A549 treated with AZD9567 at 1 μM for 4 hours (cell line): Measurements from ENCODE around the gene CASP10. TPM values are rescaled to one million over a fixed set of nuclear protein-coding genes. Genes with fewer than 3 reads are reported as not detected.

ENCODE experiments used
- total RNA-seq: library from RNA; stranded (reverse); fragments of 200-300 nt; extraction: Qiagen RNA extraction; gene quantifications from 5 replicates; pipeline ENCODE4 v1.2.3, GENCODE V29; 2022; ENCODE audit not compliant: insufficient read depth

The CASP10 gene, protein sequence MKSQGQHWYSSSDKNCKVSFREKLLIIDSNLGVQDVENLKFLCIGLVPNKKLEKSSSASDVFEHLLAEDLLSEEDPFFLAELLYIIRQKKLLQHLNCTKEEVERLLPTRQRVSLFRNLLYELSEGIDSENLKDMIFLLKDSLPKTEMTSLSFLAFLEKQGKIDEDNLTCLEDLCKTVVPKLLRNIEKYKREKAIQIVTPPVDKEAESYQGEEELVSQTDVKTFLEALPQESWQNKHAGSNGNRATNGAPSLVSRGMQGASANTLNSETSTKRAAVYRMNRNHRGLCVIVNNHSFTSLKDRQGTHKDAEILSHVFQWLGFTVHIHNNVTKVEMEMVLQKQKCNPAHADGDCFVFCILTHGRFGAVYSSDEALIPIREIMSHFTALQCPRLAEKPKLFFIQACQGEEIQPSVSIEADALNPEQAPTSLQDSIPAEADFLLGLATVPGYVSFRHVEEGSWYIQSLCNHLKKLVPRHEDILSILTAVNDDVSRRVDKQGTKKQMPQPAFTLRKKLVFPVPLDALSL
- 1.4 to 3.2 TPM (median 1.8 TPM) in 5 replicates for total RNA-seq

DNA sequence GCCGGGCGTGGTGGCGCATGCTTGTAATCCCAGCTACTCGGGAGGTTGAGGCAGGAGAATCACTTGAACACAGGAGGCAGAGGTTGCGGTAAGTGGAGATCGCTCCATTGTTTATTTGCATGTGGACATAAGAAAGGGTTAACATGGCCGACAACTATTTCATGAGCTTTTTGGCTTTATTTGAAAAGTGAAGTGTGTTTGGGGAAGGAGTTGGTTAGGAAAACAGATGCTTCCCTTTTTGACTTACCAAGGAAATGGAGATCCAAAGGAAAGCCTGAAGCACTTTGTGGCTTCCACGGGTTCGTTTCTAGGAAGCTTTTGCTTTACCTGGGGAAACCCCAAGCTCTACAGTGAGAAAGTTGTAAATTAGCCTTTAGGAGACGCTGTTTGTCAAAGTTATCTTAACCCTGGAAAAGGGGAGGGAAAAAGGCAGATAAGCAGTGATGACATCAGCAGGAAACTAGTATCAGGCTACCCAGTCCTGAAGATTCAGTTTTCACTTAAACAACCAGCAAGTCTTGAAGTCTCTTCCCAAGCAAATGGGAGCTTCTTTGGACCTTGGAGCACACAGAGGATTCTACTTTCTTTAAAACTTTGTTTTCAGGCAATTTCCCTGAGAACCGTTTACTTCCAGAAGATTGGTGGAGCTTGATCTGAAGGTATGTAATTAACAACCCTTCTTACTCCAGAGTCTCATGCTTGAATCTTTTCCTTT, at the start of gene CASP10:
CASP10 (plus strand) TSS at position 492 of the 715 bp plus-strand sequence. CDS start 2,637 bp downstream, outside the sequence.

DNA sequence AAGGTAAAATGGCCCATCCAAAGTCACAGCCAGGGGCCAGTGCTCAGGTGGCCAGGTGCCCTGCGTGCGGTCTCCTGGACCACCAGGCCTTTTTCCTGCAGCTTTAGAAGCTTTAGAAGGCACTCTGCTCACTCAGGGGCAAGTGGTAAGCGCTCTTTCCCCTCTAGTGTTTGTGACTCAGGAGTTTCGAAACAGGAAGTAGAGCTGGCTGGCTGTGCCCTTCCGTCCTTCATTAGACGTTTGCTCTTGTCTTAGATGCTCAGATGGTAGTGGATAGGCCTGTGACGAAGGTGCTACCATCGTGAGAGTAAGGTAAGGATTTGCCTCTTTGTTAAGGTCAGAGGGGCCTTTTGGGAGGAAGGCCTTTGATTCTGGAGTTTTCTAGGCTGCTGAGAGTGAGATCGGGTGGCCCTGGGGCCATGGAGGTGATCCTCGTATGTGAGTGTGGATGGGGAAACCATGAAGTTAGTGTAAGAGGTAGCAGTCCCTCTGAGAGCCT, 77.4 kb downstream of the CASP10 start, which contains the start of gene CASP8:
CASP8 (plus strand) TSS at position 235 of the 499 bp plus-strand sequence. CDS start 5,951 bp downstream, outside the sequence.

Other genes starting within 250 kb of the CASP10 start
- 11.6 to 15.1 TPM (median 13.6 TPM) in 5 replicates for gene ORC2, start 219.5 kb upstream of the CASP10 start, total RNA-seq
- gene HYCC2, start 111.5 kb upstream of the CASP10 start, total RNA-seq: 3.6 to 5.8 TPM (median 5.2 TPM) in 5 replicates
- gene NDUFB3, start 111.1 kb upstream of the CASP10 start, total RNA-seq: 135 to 146 TPM (median 138 TPM) in 5 replicates
- 71.5 to 103 TPM (median 81.5 TPM) in 5 replicates for gene CFLAR, start 67.0 kb upstream of the CASP10 start, total RNA-seq
- gene CASP8, start 77.4 kb downstream of the CASP10 start, total RNA-seq: 27.3 to 37.5 TPM (median 31.8 TPM) in 5 replicates
- 0.12 to 0.16 TPM (median 0.15 TPM) in 3 of 5 replicates, not detected in the others for gene FLACC1, start 174.2 kb downstream of the CASP10 start, total RNA-seq